ENCODE results near the gene NSFL1C.

NSFL1C gene

GRCh38 chr20:1393507-1393882 lies 73.2 kb downstream of the NSFL1C start:
- TF ChIP-seq MAX (IDR thresholded peaks at IDR 0.05) = no peak
- TF ChIP-seq EGR1 (IDR thresholded peaks at IDR 0.05) = no peak
- TF ChIP-seq REST (IDR thresholded peaks at IDR 0.05; ENCODE audit: low read depth) = no peak
- TF ChIP-seq TEAD4 (IDR thresholded peaks at IDR 0.05) = no peak
- no peak for TF ChIP-seq RAD21 (IDR thresholded peaks at IDR 0.05; ENCODE audit: low read depth)
- TF ChIP-seq CEBPB (IDR thresholded peaks at IDR 0.05) = no peak

- TF ChIP-seq ZBTB7A (IDR thresholded peaks at IDR 0.05; ENCODE audit: low read depth) (no peak), MAX (IDR thresholded peaks at IDR 0.05) (peak; percentile 73), TAF1 (IDR thresholded peaks at IDR 0.05; ENCODE audit: low read depth) (peak; percentile 75), EGR1 (IDR thresholded peaks at IDR 0.05) (peak; percentile 85), EP300 (IDR thresholded peaks at IDR 0.05; ENCODE audit: borderline replicate concordance) (no peak), RAD21 (IDR thresholded peaks at IDR 0.05; ENCODE audit: low read depth) (no peak), REST (IDR thresholded peaks at IDR 0.05; ENCODE audit: low read depth) (no peak), YY1 (IDR thresholded peaks at IDR 0.05; ENCODE audit: low read depth) (peak; percentile 81), FOXM1 (IDR thresholded peaks at IDR 0.05; ENCODE audit: borderline replicate concordance, low read depth) (no peak), CEBPB (IDR thresholded peaks at IDR 0.05) (no peak), TCF12 (IDR thresholded peaks at IDR 0.05; ENCODE audit: low read depth) (peak; percentile 61; the same call in 1 of the 2 replicates), NFIC (IDR thresholded peaks at IDR 0.05) (no peak), USF1 (IDR thresholded peaks at IDR 0.05) (peak; percentile 22; the same call in 1 of the 2 replicates)
These were observed 73.7 kb downstream of the NSFL1C start, which contains the start of gene FKBP1A for GRCh38 chr20:1392693-1393506. TSS of gene FKBP1A (minus strand) at chr20:1393054. CDS start at chr20:1392998, 56 bp downstream.

- TF ChIP-seq EGR1 (IDR thresholded peaks at IDR 0.05) (no peak), USF1 (IDR thresholded peaks at IDR 0.05) (no peak), YY1 (IDR thresholded peaks at IDR 0.05; ENCODE audit: low read depth) (no peak), CREB1 (IDR thresholded peaks at IDR 0.05; ENCODE audit: low read depth) (no peak), FOXM1 (IDR thresholded peaks at IDR 0.05; ENCODE audit: borderline replicate concordance, low read depth) (no peak), NFIC (IDR thresholded peaks at IDR 0.05) (no peak), TCF12 (IDR thresholded peaks at IDR 0.05; ENCODE audit: low read depth) (no peak), TAF1 (IDR thresholded peaks at IDR 0.05; ENCODE audit: low read depth) (no peak), CEBPB (IDR thresholded peaks at IDR 0.05) (no peak), RAD21 (IDR thresholded peaks at IDR 0.05; ENCODE audit: low read depth) (no peak), REST (IDR thresholded peaks at IDR 0.05; ENCODE audit: low read depth) (no peak)
These were observed 74.3 kb downstream of the NSFL1C start for GRCh38 chr20:1392443-1392692.
